ENCODE measurements around the gene FGFRL1.
"Not testable (repeated sequence)": the region's sequence is repeated elsewhere in the genome, so short reads cannot be mapped to it uniquely, and the experiment has no call there.

FGFRL1 gene

GRCh38 chr4:1051472-1051871 is 40.0 kb downstream of the FGFRL1 start:
- DNase-seq (ENCODE audit: low read depth in 2 of 2): no peak

GRCh38 chr4:1052231-1052671 is 40.8 kb downstream of the FGFRL1 start:
- no peak for DNase-seq (ENCODE audit: low read depth in 2 of 2)

- no peak for DNase-seq (ENCODE audit: low read depth in 2 of 2)
Measured at GRCh38 chr4:1053080-1053661, 41.7 kb downstream of the FGFRL1 start.

DNA sequence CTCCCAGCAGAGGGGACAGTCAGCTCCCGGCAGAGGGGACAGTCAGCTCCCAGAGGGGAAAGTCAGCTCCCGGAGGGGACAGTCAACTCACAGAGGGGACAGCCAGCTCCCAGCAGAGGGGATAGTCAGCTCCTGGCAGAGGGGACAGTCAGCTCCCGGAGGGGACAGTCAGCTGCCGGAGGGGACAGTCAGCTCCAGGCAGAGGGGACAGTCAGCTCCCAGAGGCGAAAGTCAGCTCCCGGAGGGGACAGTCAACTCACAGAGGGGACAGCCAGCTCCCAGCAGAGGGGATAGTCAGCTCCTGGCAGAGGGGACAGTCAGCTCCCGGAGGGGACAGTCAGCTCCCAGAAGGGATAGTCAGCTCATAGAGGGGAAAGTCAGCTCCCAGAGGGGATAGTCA is 42.5 kb downstream of the FGFRL1 start:
- DNase-seq (ENCODE audit: low read depth in 2 of 2): not testable (repeated sequence)

- DNase-seq (ENCODE audit: low read depth in 2 of 2): not testable (repeated sequence)
Measured at GRCh38 chr4:1054696-1055242, 43.3 kb downstream of the FGFRL1 start.

DNA sequence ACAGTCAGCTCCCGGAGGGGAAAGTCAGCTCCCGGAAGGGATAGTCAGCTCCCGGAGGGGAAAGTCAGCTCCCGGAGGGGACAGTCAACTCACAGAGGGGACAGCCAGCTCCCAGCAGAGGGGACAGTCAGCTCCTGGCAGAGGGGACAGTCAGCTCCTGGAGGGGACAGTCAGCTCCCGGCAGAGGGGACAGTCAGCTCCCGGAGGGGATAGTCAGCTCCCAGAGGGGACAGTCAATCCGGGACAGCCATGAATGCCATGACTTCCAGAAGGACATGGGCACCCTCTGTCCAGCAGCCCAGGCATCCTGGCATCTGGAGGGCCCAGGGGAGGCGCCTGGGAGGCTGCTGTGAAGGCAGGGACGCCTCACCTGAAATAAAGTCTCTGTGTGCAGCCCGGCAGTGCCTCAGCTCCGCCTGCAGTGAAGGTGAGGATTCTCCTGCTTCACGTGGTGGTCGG is 43.8 kb downstream of the FGFRL1 start:
- not testable (repeated sequence) for DNase-seq (ENCODE audit: low read depth in 2 of 2)

- peak; percentile 59 to 69 for DNase-seq (ENCODE audit: low read depth in 2 of 2)
Measured at GRCh38 chr4:1055721-1056590, 44.5 kb downstream of the FGFRL1 start.

- no peak for DNase-seq (ENCODE audit: low read depth in 2 of 2)
Measured at GRCh38 chr4:1056671-1057402, 45.4 kb downstream of the FGFRL1 start.

GRCh38 chr4:1057403-1057745 is 45.9 kb downstream of the FGFRL1 start:
- DNase-seq (ENCODE audit: low read depth in 2 of 2): no peak

DNA sequence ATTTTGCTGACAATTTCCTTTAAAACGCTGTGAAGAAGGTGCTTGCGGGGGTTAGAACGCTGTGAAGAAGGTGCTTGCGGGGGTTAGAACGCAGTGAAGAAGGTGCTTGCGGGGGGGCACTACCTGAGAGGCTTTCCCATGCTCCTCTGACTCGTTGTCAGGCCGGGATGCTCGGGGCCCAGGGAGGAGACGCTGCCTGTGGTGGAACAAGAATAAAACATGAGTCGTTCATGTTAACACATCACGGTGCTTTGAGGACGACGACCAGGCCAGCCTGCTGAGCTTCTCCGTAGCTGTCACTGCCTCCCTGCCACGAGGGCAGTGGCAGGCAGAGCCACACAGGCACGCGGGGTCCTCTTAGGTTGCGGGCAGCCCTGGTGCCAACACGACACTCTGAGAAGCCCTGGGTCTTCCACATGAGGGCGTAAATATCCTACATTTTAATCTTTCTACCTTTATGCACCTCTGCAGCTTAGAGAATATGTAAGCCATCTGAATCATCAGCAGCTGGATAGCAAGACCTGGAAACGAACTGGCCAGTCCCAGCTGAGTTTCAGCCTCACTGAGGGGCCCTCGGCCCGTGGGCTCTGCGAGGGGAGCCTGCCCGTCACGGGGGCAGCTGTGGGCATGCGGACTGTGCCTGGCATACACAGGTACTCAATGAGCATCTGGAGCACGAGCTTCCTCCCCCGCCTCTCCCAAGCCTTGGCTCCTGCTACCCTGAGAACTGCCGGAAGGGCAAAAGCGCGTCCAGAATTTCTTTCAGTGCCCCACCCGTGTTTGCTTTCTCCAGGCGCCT is 47.0 kb downstream of the FGFRL1 start:
- no peak for DNase-seq (ENCODE audit: low read depth in 2 of 2)

GRCh38 chr4:1058997-1059665 is 47.7 kb downstream of the FGFRL1 start:
- DNase-seq (ENCODE audit: low read depth in 2 of 2): no peak

DNA sequence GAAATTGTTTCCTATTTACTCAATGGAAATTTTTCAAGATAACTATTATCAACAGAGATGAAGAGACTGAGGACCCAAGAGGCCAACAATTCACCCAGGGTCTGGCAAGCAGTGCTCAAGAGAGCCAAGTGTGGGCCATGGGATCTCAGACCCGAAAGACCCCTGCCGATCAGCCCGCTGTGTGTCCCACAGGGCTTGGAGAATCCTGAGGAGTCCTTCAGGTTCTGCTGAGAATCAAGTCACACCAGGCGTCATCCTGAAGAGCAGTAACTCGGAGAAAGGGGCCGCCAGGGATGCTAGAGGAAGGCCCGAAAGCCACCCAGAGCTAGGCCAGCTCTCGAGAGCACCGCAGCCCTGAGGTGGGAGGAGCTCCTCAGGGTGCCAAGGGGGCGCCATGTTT is 48.7 kb downstream of the FGFRL1 start:
- DNase-seq (ENCODE audit: low read depth in 2 of 2): no peak

DNA sequence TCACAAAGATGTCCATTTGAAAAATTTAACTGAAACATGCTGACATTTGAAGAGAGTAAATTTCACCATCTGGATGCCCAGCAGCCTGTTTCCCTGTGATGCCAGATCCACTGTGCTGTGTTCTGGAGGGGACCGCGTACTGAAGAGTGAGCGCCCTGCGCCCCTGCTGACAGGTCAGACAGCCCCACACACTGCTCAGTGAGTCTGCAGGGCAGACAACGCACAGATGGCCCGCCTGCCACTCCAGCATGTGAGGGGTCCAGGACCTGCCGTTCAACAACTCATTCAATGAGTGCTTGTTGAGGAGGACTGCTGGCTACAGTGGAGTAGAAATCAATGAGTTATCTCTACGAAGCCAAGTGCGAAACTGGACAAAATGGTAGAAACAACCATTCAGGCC is 49.2 kb downstream of the FGFRL1 start:
- DNase-seq (ENCODE audit: low read depth in 2 of 2): no peak

- DNase-seq (ENCODE audit: low read depth in 2 of 2): no peak
Measured at GRCh38 chr4:1061056-1061700, 49.8 kb downstream of the FGFRL1 start.

DNA sequence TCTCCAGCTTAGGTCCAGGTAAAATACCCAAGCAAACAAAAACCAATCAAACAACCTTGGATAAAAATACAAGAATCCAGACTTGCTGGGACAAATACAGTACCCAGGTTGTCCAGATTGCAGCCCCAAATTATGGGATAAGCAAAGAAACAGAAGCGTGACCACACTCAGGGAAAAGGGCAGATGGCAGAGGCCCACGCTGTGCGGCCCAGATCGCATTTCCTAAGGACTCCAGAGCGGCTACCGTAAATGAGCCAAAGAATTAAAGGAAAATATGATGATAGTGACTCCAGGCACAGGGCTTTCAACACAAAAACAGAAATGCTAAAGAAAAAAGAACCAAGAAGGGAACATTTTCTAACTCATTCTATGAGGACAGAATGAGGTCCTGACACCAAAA is 50.3 kb downstream of the FGFRL1 start:
- no peak for DNase-seq (ENCODE audit: low read depth in 2 of 2)

GRCh38 chr4:1062419-1062818 is 51.0 kb downstream of the FGFRL1 start:
- DNase-seq (ENCODE audit: low read depth in 2 of 2): no peak

- no peak for DNase-seq (ENCODE audit: low read depth in 2 of 2)
Measured at GRCh38 chr4:1065732-1066131, 54.3 kb downstream of the FGFRL1 start.

GRCh38 chr4:1069394-1069793 is 58.0 kb downstream of the FGFRL1 start:
- DNase-seq (ENCODE audit: low read depth in 2 of 2): no peak

GRCh38 chr4:1072830-1073446 is 61.5 kb downstream of the FGFRL1 start:
- peak; percentile 12 to 24 for DNase-seq (ENCODE audit: low read depth in 2 of 2)

GRCh38 chr4:1074077-1074476 is 62.7 kb downstream of the FGFRL1 start:
- no peak for DNase-seq (ENCODE audit: low read depth in 2 of 2)

Data from stimulated activated CD4-positive, alpha-beta T cell treated with anti-CD3 and anti-CD28 coated beads, Interleukin-1b, Interleukin-23, amount 100 ng/mL, for 4 hours (primary cell).